ENCODE measurements around the gene CTRB2.

DNA sequence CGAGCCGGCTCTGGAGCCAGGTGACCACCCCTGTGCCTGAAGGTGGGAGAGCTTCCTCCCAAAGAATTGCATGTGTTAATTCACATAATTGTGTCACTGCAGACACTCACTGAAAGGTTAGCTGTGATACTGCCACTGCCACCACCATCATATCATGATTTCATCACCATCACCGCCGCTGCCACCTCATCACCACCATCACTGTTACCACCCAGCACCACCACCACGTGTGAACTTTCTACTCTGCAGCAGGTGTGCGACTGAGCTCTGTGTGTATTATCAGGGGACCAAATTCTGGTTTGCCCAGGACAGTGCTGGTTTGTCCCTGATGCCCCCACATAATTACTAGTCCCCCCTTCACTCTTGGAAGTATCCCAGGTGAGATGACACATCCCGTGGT, 29.3 kb upstream of the CTRB2 start:
- TF ChIP-seq, protein P1, sequence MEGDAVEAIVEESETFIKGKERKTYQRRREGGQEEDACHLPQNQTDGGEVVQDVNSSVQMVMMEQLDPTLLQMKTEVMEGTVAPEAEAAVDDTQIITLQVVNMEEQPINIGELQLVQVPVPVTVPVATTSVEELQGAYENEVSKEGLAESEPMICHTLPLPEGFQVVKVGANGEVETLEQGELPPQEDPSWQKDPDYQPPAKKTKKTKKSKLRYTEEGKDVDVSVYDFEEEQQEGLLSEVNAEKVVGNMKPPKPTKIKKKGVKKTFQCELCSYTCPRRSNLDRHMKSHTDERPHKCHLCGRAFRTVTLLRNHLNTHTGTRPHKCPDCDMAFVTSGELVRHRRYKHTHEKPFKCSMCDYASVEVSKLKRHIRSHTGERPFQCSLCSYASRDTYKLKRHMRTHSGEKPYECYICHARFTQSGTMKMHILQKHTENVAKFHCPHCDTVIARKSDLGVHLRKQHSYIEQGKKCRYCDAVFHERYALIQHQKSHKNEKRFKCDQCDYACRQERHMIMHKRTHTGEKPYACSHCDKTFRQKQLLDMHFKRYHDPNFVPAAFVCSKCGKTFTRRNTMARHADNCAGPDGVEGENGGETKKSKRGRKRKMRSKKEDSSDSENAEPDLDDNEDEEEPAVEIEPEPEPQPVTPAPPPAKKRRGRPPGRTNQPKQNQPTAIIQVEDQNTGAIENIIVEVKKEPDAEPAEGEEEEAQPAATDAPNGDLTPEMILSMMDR (IDR thresholded peaks at IDR 0.05) = no peak
- no peak for TF ChIP-seq POLR2A (IDR thresholded peaks at IDR 0.05)

All from lower leg skin (tissue), 3 donors.